ENCODE data around the gene TMEM132D.

TMEM132D gene

DNA sequence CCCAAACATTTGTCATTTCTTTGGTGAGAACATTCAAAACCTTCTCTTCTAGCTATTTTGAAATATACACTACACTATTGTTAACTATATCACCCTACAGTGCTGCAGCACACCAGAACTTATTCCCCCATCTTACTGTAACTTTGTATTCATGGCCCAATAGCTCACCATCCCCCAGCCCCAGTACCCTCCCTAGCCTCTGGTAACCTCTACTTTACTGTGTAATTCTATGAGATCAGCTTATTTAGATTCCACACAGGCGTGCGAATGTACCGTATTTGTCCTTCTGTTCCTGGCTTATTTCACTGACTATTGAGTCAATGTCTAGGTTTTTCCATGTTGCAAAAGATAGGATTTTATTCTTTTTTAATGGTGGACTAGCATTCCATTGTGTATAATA is 469.0 kb downstream of the TMEM132D start:
- DNase-seq (ENCODE audit: low spot score) = no peak

DNA sequence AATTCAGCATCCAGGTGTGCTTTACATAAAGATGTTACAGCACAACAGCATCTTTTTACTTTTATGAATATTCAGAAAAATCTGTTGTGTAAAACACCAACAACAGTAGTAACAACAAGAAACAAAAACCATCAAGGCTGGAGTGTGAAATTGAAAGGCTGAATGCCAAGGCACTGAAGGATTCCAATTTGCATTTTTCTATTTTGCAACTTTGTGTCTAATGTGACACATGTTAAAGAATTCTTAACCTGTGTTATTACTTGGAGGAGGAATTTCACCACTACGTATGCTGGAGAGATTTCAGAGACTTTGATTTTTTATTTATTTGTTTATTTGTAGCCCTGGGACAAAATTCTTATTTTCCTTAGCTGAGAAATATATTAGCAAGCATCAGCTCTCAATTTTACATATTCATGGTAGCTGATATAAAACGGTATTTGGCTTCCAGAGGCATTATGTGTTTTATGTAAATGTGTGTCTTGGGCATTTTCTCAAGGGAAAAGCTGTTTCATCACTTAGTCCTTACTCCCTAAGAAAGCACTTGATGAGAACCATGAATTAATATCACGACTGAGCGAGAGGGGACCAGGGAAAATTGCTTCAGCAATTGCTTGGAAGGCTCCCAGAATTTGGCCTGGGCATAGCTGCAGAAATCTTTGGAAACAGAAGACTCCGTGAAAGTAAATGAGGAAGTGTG is 475.4 kb downstream of the TMEM132D start:
- no peak for DNase-seq (ENCODE audit: low spot score)

DNA sequence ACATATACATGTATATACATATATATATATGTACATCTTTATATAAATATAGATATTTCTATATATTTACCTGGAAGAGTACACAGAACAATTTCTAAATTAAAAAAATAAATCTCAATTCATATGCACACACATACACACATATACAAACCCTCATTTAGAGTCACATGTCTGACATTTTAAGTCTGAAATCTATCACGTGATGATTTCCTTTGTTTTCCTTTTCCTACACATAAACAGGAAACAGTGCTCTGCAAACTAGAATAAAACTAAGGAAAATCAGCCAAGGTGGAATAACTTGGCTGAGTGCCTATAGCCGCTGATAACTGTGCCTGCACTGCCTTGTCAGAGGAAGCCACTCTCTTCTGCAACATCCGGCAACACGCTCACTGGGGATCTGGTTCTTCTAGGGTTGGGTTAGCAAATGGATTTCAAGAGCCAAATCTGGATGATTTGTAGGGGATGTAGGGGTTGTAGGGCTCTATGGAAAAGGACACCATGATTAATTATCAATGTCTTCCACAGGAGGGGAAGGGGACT is 480.7 kb downstream of the TMEM132D start:
- DNase-seq (ENCODE audit: low spot score) = no peak

DNA sequence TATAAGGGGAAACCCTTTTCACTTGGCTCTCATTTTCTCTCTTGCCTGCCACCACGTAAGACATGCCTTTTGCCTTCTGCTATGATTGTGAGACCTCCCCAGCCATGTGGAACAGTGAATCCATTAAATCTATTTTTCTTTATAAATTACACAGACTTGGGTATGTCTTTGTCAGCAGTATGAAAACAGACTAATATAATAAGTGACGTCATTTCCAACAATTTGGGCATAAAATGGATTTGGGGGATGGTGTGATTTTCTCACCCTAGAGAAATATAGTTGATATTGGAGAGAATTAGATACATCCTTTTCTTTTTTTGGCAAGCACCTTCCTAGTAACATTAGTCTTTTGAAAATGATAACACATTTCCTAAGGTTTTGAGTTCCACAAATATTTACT is 490.5 kb downstream of the TMEM132D start:
- no peak for DNase-seq (ENCODE audit: low spot score)

DNA sequence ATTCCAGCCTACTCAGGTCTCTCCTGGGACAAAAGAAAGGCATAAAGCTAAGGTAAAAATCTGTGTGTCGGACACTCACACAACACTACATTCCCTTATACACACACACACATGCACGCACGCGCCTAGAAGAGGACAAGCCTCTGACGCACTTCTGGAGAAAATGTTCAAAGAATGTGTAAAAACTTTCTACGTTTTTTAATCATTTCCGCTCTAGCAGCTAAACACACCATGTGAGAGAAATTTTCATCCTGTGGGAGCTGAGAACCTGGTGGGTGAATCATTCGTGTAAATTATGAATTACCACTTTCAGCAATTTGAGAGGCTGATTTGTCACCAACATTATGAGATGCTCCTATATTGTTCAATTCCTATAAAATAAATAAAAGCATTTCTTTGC is 494.5 kb downstream of the TMEM132D start:
- DNase-seq (ENCODE audit: low spot score) = no peak

DNA sequence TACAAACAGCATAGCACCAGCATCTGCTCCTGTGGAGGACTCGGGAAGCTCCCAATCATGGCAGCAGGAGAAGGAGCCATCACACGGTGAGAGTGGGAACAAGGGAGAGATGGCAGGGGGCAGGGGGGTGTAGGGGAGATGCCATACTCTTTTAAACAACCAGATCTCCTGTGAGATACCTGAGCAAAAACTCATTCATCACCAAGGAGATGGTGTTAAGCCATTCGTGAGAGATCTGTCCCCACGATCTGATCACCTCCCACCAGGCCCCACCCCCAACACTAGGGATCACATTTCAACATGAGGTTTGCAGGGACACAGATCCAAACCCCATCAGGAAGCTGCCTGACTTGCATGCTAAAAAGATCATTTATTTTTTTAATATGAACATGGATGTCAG is 499.3 kb downstream of the TMEM132D start:
- DNase-seq (ENCODE audit: low spot score) = no peak

DNA sequence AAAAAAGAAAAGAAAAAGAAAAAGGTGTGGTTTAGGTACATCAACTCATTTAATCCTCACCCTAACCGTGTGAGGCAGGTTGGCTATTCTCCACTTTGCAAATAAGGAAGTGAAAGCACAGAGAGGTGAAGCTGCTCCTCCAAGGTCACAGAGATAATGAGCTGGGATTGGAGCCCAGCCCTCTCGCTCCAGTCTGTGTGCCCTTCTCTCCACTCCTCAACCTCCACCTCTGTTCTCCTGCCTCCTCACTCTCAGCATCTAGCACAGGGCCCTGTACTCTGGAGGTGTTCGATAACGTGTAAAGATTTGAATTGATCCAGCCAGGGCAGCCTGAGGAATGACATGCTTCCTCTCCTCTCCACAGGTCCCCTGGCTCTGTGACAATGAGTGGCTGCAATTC is 502.3 kb downstream of the TMEM132D start:
- DNase-seq (ENCODE audit: low spot score) = no peak

DNA sequence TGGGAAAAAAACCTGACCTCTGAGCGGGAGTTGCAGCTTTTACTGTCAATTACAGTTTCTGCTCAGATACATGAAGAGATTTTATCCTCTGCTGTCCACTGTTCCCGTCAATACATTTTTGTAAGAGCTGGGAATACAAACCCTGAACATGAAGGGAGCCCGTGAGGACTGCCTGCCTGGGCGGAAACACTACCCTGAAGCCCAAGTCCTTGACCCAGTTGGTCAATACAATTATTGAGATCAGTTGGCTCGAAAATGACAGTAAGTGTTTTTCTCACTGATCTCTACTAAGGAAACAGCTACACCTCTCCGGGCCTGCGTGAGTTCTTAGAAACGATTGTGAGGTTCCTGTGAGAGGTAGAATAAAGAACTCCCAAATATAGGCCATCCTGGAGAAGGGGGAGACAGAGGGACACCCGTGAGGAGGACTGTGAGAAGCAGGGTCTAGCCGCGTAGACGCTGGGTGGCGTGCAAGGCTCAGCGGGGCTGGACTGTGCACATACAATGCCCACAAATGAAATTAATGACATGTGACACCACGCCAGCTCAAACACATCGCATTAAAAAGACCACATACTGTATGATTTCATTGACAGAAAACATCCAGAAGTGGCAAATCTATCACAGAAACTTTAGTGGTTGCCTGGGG is 509.5 kb downstream of the TMEM132D start:
- no peak for DNase-seq (ENCODE audit: low spot score)

DNA sequence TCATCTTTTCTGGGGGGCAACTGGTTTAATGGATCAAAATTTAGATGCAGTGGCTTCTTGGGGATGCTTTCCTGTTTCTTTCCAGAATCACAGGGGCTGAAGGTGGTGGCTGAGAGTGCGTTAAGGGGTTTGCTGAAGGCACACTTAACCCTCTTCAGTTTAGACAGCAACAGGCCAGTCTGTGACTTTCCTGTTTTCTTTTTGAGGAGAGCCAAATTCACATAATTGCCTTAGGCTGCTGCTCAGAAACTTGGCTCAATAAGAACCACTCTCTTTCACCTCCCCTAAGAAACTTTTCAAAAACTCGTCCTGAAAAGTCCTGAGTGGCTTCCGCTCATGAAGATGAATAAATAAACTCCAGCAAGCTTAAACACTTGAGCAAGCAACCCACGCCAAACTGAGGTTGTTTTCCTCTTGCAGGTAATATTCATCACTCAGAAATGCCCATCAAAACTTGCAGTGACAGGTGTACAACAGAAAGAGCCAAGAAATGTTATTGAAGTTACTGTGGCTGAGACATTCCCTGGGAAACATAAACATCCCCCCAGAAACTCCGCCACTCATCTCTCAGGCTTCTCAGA is 510.4 kb downstream of the TMEM132D start:
- DNase-seq (ENCODE audit: low spot score) = no peak

DNA sequence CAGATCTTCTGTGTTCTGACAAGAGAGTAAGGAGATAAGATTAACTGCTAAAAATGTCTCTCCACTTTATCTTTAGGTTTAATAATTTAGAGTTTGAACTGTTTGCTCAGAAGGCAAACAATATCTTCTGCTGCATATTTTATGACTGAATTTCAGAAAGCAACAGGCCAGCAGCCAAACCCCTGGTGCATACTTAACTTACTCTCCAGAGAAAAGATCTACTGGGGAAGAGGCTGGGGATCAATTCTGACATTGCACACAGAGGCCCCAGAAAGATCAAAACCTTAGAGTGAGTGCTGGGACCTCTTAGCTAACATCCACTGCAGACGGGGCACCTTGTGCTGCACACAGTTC is 518.2 kb downstream of the TMEM132D start:
- DNase-seq (ENCODE audit: low spot score) = no peak

DNA sequence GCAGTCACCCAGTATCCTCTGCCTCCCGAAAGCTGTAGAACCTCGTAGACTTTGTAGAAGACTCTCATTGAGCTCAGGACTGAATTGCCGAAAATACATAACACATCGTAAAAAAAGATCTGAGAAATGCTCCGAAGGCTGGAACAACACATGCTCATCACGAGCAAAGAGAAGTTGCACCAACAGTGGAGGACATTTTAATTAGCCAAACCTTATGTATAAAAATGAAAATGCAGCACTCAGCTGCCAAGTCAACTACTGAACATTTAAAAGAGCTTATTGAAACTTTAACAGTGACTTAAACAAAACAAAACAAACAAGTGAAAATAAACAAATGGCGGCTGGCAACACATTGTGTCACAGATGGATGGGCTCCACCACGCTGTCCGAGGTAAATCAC is 519.9 kb downstream of the TMEM132D start:
- DNase-seq (ENCODE audit: low spot score) = no peak

DNA sequence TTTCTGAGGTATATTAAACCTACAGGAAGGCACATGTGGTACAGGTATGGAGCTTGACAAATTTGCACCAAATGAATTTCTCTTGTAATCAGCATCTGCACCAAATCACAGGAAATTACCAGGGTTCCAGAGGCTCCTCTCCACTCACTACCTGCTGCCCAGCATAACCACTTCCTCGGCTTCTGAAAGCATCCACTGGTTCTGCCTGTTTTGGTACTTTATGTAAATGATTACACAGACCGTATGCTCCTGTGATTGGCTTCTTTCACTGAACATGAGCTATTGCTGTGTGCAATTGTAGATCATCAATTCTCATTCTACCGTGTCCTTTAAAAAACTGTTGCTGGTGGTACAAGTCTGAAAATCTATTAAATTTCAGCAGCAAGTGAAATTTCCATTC is 522.1 kb downstream of the TMEM132D start:
- DNase-seq (ENCODE audit: low spot score) = no peak

DNA sequence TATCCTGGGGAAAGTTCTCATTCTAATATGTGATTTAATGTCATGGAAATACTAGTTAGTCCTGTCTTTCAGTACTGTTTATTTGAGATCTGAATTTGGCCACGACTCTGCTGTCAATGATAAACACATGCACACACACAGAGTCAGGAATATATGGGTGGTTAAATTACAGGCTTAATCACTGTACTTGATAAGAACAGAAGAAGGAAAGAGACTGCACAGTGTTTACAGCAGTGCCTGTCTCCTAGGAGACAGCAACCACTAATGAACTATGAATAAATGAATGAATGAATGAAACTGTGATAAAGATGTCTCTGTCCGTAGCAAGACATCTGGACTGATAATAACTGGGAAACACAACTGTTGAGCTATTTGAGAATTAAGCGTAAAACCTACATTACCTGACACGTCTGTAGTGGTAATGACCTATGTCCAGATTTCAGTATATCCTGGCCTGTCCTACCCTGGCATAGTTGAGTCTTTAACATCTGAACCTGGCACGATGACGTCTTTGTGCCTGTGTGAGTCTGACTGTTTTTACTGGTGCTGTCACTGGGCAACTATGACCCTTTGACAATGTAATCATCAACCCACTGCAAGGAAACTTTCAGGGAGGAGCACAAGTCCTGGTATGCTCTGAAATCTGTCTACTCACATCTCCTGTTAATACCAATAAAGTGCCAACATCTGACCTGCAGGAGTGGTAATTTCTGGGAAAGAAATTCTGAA is 524.6 kb downstream of the TMEM132D start:
- DNase-seq (ENCODE audit: low spot score) = no peak

DNA sequence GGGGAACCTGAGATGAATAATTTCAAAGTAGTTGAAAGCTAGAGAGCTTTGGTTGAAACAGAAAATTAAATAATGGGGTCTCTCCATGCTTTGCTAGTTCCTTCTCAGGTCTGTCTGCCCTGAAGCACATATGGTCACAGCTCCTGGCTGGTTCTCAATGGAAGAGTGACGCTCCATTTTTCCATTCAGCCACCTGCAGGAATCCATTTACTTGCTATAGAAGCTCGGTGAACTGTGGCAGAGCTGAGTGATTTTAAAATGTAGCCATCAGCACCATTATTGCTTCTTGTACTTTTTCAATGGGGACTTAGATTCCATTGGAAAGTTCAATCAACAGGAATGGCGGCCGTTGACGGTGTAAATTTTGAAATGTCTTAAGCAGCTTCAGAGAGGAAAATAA is 525.3 kb downstream of the TMEM132D start:
- no peak for DNase-seq (ENCODE audit: low spot score)

DNA sequence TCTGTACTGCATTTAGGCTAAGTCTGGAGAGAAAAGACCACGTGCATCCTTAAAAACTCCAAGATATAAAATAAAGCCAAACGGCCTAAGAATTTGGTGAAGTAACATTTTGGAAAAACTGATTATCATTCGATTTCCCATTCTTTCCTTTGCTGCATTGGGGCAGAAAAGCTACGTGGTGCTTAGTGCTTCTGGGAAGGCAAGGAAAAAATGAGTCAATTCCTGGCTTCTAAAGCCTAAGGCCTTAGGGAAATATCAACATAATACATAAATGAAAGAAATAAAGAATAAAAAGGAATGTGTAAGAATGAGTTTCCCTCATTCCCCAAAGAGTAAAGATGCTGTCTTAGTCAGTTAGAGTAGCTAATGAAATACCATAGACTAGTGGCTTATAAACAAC is 530.1 kb downstream of the TMEM132D start:
- DNase-seq (ENCODE audit: low spot score) = no peak

DNA sequence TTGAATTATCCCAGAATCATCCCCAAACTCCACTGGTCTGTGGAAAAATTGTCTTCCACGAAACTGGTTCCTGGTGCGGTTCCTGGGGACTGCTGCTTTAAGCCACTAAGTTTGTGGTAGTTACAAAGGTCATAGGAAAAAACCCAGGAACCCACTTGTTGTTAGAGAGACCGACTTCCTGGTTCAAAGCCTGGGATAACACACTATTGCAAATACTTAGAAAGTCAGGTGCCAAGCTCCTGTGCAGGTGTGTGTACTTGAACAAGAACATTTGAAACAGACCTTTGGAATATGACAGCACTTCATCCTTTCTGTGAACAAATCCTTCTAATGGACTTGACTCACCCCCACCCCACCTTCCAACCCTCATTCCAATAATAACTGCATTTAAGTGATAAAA is 530.9 kb downstream of the TMEM132D start:
- no peak for DNase-seq (ENCODE audit: low spot score)

DNA sequence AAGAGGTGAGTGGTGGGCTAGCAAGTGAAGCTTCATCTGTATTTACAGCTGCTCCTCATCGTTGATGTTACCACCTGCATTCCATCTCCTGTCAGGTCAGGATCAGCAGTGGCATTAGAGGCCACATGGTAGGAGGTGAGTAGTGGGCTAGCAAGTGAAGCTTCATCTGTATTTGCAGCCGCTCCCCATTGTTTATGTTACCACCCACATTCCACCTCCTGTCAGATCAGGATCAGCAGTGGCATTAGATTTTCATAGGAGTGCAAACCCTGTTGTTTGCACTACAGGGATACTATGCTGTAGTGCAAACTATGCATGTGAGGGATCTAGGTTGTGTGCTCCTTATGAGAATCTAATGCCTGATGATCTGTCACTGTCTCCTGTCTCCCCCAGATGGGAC is 531.5 kb downstream of the TMEM132D start:
- no peak for DNase-seq (ENCODE audit: low spot score)

DNA sequence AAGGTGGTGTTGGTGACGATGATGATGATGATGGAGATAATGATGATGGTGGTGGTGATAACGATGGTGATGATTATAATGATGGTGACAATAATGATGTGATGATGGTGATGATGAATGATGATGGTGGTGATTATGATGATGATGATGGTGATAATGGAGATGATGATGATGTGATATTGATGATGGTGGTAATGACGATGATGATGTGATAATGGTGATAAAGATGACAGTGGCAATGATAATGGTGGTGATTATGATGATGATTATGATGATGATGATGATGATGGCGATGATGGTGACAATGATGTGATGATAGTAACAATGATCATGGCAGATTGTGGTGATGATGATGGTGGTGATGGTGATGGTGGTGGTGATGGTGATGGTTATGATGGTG is 532.6 kb downstream of the TMEM132D start:
- no peak for DNase-seq (ENCODE audit: low spot score)

DNA sequence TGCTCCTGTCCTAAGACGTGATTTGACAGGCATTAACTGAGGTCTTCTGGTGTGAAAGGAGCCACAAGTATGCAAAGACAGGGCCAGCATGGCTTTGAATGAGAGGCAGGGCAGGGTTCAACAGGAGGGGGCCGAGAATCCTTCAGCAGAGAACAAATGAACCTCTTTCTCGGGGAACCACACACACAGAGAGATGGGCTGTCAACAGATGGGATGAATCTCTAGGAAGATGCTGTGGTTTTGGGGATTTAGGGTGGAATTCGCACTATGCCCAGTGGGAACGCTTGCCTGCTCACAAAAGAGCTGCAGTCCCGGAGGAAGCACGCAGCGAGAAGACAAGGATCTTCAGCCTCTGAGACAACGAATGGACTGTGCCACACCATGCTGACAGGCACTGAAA is 537.2 kb downstream of the TMEM132D start:
- no peak for DNase-seq (ENCODE audit: low spot score)

DNA sequence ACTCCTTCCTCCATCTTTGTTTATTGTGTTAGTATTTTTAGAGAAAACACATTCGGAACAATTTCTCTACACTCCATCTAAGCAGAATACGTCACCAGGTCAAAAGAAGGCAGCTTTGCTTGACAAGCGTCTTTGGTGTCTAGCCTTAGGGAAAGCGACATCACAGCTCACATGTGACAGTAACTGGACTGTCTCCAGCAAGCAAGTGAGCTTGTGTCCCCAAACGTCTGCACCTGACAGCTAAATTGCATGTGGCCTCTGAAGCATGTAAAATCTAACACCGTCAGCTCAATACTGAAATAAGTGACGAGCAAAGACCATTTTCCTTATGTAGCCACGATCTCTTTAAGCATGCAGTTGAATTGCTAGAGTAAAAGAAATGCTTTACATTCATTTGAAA is 540.8 kb downstream of the TMEM132D start:
- no peak for DNase-seq (ENCODE audit: low spot score)

DNA sequence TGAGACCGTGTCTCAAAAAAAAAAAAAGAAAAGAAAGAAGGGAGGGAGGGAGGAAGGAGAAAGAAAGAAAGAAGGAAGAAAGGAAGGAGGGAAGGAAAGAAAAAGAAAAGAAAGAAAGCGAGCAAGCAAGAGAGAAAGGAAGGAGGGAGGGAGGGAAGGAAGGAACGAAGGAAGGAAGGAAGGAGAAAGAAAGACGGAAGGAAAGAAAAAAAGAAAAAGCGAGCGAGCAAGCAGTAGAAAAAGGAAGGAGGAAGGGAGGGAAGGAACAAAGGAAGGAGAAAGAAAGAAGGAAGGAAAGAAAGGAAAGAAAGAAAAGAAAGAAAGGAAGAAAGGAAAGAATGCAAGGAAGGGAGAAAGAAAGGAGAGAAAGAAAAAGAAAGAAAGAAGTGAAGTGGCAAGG is 546.6 kb downstream of the TMEM132D start:
- no peak for DNase-seq (ENCODE audit: low spot score)

DNA sequence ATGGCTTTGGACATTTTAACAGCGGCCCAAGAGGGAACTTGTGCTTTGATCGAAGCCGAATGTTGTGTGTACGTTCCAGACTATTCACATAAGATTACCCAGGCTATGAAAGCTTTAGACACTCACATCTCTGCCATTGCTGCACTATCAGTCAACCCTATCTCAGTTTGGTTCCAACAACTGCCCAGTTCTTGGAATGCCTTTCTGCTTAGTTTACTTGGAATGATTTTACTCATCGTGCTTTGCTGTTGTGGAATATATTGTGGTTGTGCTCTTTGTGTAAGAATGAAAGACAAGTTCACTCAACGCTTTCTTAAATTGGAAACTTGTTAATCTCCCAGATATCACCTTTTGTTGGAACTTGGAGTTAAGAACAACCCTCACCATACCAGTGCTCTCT is 552.3 kb downstream of the TMEM132D start:
- no peak for DNase-seq (ENCODE audit: low spot score)

DNA sequence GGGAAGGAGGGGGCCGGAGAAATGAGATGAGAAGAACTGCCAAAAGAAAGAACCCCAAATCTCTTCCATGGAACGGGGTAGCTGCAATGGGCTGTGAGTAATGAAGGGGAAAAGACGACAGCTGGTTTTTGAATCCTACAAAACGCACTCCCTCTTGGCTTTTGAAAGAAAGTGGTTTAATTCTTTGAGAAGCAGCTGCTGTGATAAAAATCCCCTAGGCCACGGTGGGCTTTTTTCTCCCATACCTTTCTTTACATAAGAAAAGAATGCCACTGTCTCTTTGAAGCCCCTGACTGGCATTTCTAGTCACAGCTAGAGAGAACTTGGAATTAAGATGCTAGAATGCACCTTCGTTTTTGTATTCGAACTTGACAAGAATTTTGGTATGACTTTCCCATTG is 564.5 kb downstream of the TMEM132D start:
- DNase-seq (ENCODE audit: low spot score) = no peak
